Small intestine (tissue), 16 donors: ENCODE data around the gene FXYD3. TPM values are rescaled to one million over a fixed set of nuclear protein-coding genes. Genes with fewer than 3 reads are reported as not detected.
A peak's percentile ranks its signal among the peaks of the same experiment; 100 is the strongest.

Experiments
- DNase-seq, 2 donors: peaks; one replicate each; pipeline versions ENCODE4 v3.0.0 to v3.0.0-alpha.2; 2013
- FAIRE-seq: peaks from 2 replicates; lab custom pipeline; 2012; peaks lifted over from hg19 to GRCh38; lab: Jason Lieb, UNC
- H3K27ac ChIP-seq, 3 donors: one replicate each; pipeline ENCODE4 v1.5.1; 2013; ENCODE audit warnings: low read length in 2 of 3, mild to moderate bottlenecking in 2 of 3, control low read depth in 1 of 3, inconsistent platforms in 1 of 3, low read depth in 1 of 3, moderate library complexity in 1 of 3
- H3K27me3 ChIP-seq, 3 donors: one replicate each; pipeline ENCODE4 v1.6.1; 2013; ENCODE audit warnings: low read length in 3 of 3, inconsistent platforms in 1 of 3; ENCODE audit not compliant: control insufficient read depth in 3 of 3, insufficient read depth in 3 of 3
- H3K36me3 ChIP-seq, 3 donors: one replicate each; pipeline ENCODE4 v1.6.1; 2013; ENCODE audit warnings: low read length in 3 of 3, inconsistent platforms in 1 of 3, low read depth in 1 of 3, mild to moderate bottlenecking in 1 of 3, moderate library complexity in 1 of 3; ENCODE audit not compliant: control insufficient read depth in 3 of 3, insufficient read depth in 2 of 3
- H3K4me1 ChIP-seq, 3 donors: one replicate each; pipeline ENCODE4 v1.6.1; 2013; ENCODE audit warnings: low read length in 2 of 3, inconsistent platforms in 1 of 3, low read depth in 1 of 3, mild to moderate bottlenecking in 1 of 3, moderate library complexity in 1 of 3; ENCODE audit not compliant: control insufficient read depth in 3 of 3, insufficient read depth in 2 of 3
- H3K4me3 ChIP-seq, 3 donors: one replicate each; pipeline ENCODE4 v1.5.1; 2013; ENCODE audit warnings: low read length in 3 of 3, control low read depth in 1 of 3, inconsistent platforms in 1 of 3, low read depth in 1 of 3, mild to moderate bottlenecking in 1 of 3, moderate library complexity in 1 of 3
- H3K9me3 ChIP-seq, 2 donors: one replicate each; pipeline ENCODE4 v1.6.1; 2013; ENCODE audit warnings: low read depth in 1 of 2, low read length in 1 of 2; ENCODE audit not compliant: control insufficient read depth in 2 of 2, insufficient read depth in 1 of 2
- WGBS, 3 donors: extraction: QIAGEN DNeasy Blood & Tissue Kit; methylation state at CpG; one replicate each; pipeline ENCODE4 v1.1.7; 2013; 5-methylcytosine and 5-hydroxymethylcytosine counted together
- long read RNA-seq, 10 donors: transcript quantifications; one replicate each; lab custom pipeline, GENCODE V29; 2026
- polyA plus RNA-seq, 4 donors: library from polyadenylated mRNA; stranded (reverse) in 3 of 4; unstranded in 1 of 4; fragments of 200-250 nt in 3 of 4; fragments of 120-200 nt in 1 of 4; gene quantifications; one replicate each; pipeline versions ENCODE4 v1.2.1 to v1.2.3, GENCODE V29; 2013
- donor health status: healthy with polysubstance abuse.
- donor health status: control.
- donor health status: control.
- donor health status: Bipolar disorder and iron deficiency.
- donor health status: healthy.

Gene FXYD3
- 100 to 1,000 TPM in 3 of 4 donors, 10 to 100 TPM in 1; 72.7 to 803 (median 118) TPM for polyA plus RNA-seq
- long read RNA-seq, donor 1, transcript FXYD3-212 (6 exons, 590 nt): major isoform, 7 of 721 reads
- long read RNA-seq, donor 1, partial matches to known transcripts: 675 of 721 reads
- long read RNA-seq, donor 1, other reads (novel, unspliced or antisense): 23 of 721 reads
- long read RNA-seq, donor 2, partial matches to known transcripts: 87 of 91 reads
- long read RNA-seq, donor 2, other reads (novel, unspliced or antisense): 0 of 91 reads
- long read RNA-seq, donor 3, partial matches to known transcripts: 106 of 108 reads
- long read RNA-seq, donor 3, other reads (novel, unspliced or antisense): 0 of 108 reads
- long read RNA-seq, donor 4, partial matches to known transcripts: 62 of 63 reads
- long read RNA-seq, donor 4, other reads (novel, unspliced or antisense): 0 of 63 reads
- long read RNA-seq, donor 5, partial matches to known transcripts: 98 of 108 reads
- long read RNA-seq, donor 5, other reads (novel, unspliced or antisense): 5 of 108 reads
- long read RNA-seq, donor 6, partial matches to known transcripts: 166 of 181 reads
- long read RNA-seq, donor 6, other reads (novel, unspliced or antisense): 10 of 181 reads
- long read RNA-seq, donor 7: 0 reads
- long read RNA-seq, donor 8: 0 reads
- long read RNA-seq, donor 9, partial matches to known transcripts: 57 of 60 reads
- long read RNA-seq, donor 9, other reads (novel, unspliced or antisense): 0 of 60 reads
- long read RNA-seq, donor 10, transcript FXYD3-208 (9 exons, 1,322 nt): minor isoform, 8 of 1,677 reads
- long read RNA-seq, donor 10, transcript FXYD3-205 (4 exons, 573 nt): minor isoform, 9 of 1,677 reads
- long read RNA-seq, donor 10, transcript FXYD3-212 (6 exons, 590 nt): minor isoform, 14 of 1,677 reads
- long read RNA-seq, donor 10, transcript FXYD3-202 (7 exons, 1,320 nt): major isoform, 15 of 1,677 reads
- long read RNA-seq, donor 10, partial matches to known transcripts: 1,471 of 1,677 reads
- long read RNA-seq, donor 10, other reads (novel, unspliced or antisense): 140 of 1,677 reads

DNA sequence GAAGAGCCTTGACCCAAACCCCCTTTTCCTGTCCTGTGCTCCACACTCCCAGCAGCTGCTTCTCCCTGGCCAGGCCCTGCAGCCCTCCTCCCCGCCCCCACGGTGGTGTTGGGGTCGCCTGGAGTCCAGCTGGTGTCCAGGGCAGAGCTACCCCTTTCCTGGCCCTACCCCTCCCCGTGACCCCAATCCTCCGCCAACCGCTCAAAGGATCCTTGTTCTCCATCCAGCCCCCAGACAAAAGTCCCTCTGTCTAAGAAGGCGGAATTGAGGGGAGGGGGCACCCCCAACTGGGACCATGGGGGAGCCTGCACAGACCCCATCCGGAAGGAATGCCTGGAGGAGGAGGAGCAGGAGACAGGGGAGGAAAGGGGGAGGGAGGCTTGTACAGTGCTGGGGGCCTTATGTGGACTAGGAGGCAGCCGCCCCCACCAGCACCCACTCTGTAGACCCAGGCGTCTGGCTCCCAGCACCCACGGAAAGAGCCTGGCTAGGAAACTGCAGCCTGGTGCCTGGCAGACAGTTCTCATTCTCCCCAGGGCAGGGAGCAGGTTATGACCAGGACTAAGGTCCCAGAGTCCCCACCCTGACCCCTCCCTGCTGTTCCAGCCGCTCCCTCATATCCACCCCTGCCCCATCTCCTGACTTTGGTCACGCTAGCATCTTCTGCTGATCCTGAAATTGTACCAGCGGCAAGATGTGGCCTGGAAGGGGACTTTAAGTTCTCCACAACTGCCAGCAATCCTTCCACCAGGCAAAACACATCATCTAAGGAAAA, at the start of gene FXYD3:
Gene FXYD3 (plus strand): TSS at position 647 of the 775 bp plus-strand sequence. CDS start 3,554 bp downstream, outside the sequence.
- Histone ChIP-seq H3K4me3 (peak within 1 kb of the TSS; percentile 37 to 62 (median 41)), H3K27ac (peak within 1 kb of the TSS; percentile 28 to 90 (median 67)), H3K36me3 (peaks cover 0 to 24% (median 0%) of the 10 kb centered on the region in 3 donors), H3K9me3 (no peaks in the 10 kb centered on the region), H3K4me1 (peaks cover 0 to 22% (median 0%) of the 10 kb centered on the region in 3 donors), H3K27me3 (no peaks in the 10 kb centered on the region)
- peak; percentile 72 to 77 for DNase-seq
- 21 to 54% (median 37%) methylated on average over 14 of the region's 14 CpGs for WGBS, 3 donors
- FAIRE-seq: no peak

DNA sequence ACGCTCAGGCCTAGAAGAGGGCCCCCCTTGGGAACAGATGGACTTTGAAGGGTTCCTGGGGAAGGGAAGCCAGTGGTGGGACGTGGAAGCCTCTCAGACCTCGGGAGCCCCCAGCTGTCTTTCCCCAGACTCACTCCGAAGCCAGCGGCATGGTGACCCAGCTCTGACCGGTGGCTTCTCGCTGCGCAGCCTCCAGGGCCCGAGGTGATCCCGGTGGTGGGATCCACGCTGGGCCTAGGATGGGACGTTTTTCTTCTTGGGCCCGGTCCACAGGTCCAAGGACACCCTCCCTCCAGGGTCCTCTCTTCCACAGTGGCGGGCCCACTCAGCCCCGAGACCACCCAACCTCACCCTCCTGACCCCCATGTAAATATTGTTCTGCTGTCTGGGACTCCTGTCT, 49.5 kb upstream of the FXYD3 start:
- Histone ChIP-seq H3K4me1 (no peaks in the 10 kb centered on the region), H3K27me3 (peaks cover 0 to 4% (median 4%) of the 10 kb centered on the region in 3 donors), H3K27ac (no peak overlapping the region), H3K36me3 (peaks cover 0 to 19% (median 0%) of the 10 kb centered on the region in 3 donors), H3K4me3 (no peak overlapping the region), H3K9me3 (peaks cover 4 to 12% of the 10 kb centered on the region in 2 donors)
- WGBS, 3 donors: 87 to 93% (median 91%) methylated on average over 11 to 15 of the region's 15 CpGs
- DNase-seq (no peak), FAIRE-seq (no peak)

DNA sequence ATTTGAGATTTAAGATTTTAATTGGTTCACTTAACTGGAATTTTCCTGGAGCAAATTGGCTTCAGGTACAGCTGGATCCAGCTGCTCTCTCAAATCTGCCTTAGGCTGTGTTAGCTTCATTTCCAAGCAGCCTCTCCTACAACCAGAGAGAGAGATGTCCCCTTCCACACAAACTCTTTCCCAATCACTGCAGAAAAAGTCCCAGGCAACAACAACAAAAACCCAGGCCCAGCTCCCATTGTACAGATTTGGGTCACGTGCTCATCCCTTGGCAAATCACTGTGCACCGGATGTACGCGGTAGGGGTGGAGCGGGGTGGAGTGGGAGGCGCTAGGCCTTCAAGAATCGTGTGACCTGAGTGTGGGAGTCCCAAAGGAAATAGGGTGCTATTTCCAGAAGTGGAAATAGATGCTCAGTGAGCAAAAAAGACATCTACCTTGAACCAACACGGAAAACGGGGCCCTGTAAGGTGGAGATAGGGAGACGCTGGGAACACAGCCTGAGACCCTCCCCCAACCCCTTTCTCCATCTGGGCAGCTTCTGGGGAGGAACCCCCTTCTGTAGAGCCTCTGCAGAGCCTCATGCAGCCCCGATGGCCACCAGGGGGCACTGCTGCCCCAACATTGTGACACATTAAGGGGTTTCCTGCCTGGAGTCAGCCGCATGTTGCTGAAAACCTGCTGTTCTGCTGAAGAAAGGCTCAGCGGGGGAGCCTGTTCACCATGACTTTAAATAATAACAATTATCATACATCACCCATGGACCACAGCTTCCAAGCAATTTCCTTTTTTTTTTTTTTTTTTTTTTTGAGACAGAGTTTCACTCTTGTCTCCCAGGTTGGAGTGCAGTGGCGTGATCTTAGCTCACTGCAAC, 48.7 kb upstream of the FXYD3 start:
- Histone ChIP-seq H3K9me3 (peaks cover 4 to 12% of the 10 kb centered on the region in 2 donors), H3K4me1 (no peaks in the 10 kb centered on the region), H3K27ac (no peak overlapping the region), H3K27me3 (peaks cover 0 to 4% (median 4%) of the 10 kb centered on the region in 3 donors), H3K36me3 (peaks cover 0 to 15% (median 0%) of the 10 kb centered on the region in 3 donors), H3K4me3 (no peak overlapping the region)
- DNase-seq (peak; percentile 73 to 91), FAIRE-seq (no peak)
- WGBS, 3 donors: 15 to 16% (median 15%) methylated on average over 14 of the region's 14 CpGs

DNA sequence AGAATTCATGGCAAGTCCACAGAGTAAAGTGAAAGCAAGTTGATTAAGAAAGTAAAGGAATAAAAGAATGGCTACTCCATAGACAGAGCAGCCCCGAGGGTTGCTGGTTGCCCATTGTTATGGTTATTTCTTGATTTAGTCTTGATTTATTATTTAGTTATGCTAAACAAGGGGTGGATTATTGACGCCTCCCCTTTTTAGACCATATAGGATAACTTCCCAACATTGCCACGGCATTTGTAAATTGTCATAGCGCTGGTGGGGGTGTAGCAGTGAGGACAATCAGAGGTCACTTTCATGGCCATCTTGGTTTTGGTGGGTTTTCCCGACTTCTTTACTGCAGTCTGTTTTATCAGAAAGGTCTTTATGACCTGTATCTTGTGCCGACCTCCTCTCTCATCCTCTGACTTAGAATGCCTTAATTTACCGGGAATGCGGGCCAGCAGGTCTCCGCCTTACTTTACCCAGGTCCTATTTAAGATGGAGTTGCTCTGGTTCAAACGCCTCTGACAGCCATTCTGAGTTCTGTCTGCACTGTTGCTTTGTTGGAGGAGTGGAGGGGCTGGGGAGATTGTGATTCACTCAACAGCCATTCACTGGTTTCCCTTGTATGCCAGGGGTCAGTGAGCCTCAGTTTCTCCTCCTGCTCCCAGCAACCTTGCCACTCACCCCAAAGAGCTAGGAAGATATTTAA, 46.5 kb upstream of the FXYD3 start:
- Histone ChIP-seq H3K27me3 (peaks cover 0 to 4% (median 4%) of the 10 kb centered on the region in 3 donors), H3K4me3 (no peak overlapping the region), H3K27ac (no peak overlapping the region), H3K4me1 (no peaks in the 10 kb centered on the region), H3K36me3 (peaks cover 0 to 15% (median 0%) of the 10 kb centered on the region in 3 donors), H3K9me3 (peaks cover 4 to 12% of the 10 kb centered on the region in 2 donors)
- no peak for FAIRE-seq
- 70 to 77% (median 74%) methylated on average over 10 of the region's 10 CpGs for WGBS, 3 donors
- no peak for DNase-seq

- no peak for DNase-seq
- no peaks in the 10 kb centered on the region for H3K4me1 ChIP-seq
- FAIRE-seq: no peak
- H3K27me3 ChIP-seq: peaks cover 0 to 4% (median 4%) of the 10 kb centered on the region in 3 donors
- H3K27ac ChIP-seq: no peak overlapping the region
- peaks cover 0 to 14% (median 0%) of the 10 kb centered on the region in 3 donors for H3K36me3 ChIP-seq
- no peak overlapping the region for H3K4me3 ChIP-seq
- H3K9me3 ChIP-seq: peaks cover 4 to 12% of the 10 kb centered on the region in 2 donors
- WGBS, 3 donors: 62 to 90% (median 79%) methylated on average over 1 of the region's 1 CpG
Observed at GRCh38 chr19:35069696-35070095, 45.9 kb upstream of the FXYD3 start.

DNA sequence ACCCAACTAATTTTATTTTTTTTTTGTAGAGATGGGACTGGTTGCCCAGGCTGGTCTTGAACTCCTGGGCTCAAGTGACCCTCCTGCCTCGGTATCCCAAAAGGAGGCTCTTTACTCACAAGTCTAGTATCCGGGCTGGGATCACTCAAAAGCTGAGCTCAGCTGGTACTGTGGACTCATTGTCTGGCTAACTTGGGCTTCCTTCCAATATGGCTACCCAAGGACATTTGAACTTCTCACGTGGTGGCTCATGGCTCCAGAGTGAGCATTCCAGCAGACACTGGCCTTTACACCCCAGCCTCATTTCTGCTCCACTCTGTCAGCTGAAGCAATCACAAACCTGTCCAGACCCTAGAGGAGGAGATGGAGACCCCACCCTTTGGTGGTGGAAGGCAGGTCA, 45.2 kb upstream of the FXYD3 start:
- Histone ChIP-seq H3K36me3 (peaks cover 0 to 9% (median 0%) of the 10 kb centered on the region in 3 donors), H3K9me3 (peaks cover 4 to 12% of the 10 kb centered on the region in 2 donors), H3K27me3 (peaks cover 0 to 4% (median 4%) of the 10 kb centered on the region in 3 donors), H3K4me3 (no peak overlapping the region), H3K27ac (no peak overlapping the region), H3K4me1 (no peaks in the 10 kb centered on the region)
- 73 to 87% (median 85%) methylated on average over 3 of the region's 3 CpGs for WGBS, 3 donors
- no peak for DNase-seq
- no peak for FAIRE-seq

GRCh38 chr19:35073516-35073915, 42.1 kb upstream of the FXYD3 start:
- H3K27ac ChIP-seq: no peak overlapping the region
- DNase-seq (no peak), FAIRE-seq (no peak)
- no peak overlapping the region for H3K4me3 ChIP-seq
- no peaks in the 10 kb centered on the region for H3K36me3 ChIP-seq
- peaks cover 0 to 4% (median 4%) of the 10 kb centered on the region in 3 donors for H3K27me3 ChIP-seq
- H3K4me1 ChIP-seq: no peaks in the 10 kb centered on the region
- WGBS, 3 donors: 70 to 78% (median 73%) methylated on average over 10 of the region's 10 CpGs
- H3K9me3 ChIP-seq: peaks cover 4 to 9% of the 10 kb centered on the region in 2 donors
